Activated naive CD4-positive, alpha-beta T cell treated with anti-CD3 and anti-CD28 coated beads, Interleukin-2, amount 10 ng/mL, durations not matched to agents 7 days and 5 days (primary cell): ENCODE results near the gene TAC4.

Experiments used
- CTCF ChIA-PET: fragments of 350-600 bp; sonication (Branson Sonifier 250); formaldehyde crosslinking; loops from one replicate; lab custom pipeline; 2021; ENCODE audit warnings: antibody characterized with exemption; lab: Charles Lee
- DNase-seq: peaks from one replicate; pipeline ENCODE4 v3.0.0-alpha.2; 2020
- H3K27ac Mint-ChIP-seq: one replicate; pipeline ENCODE4 v1.8.0; 2021; ENCODE audit warnings: mild to moderate bottlenecking, moderate library complexity, mixed read lengths
- H3K27me3 Mint-ChIP-seq: one replicate; pipeline ENCODE4 v1.8.0; 2021; ENCODE audit warnings: mild to moderate bottlenecking, mixed read lengths
- H3K36me3 Mint-ChIP-seq: one replicate; pipeline ENCODE4 v1.8.0; 2021; ENCODE audit warnings: mixed read lengths
- H3K4me1 Mint-ChIP-seq: one replicate; pipeline ENCODE4 v1.8.0; 2021; ENCODE audit warnings: mixed read lengths
- H3K4me3 Mint-ChIP-seq: one replicate; pipeline ENCODE4 v1.8.0; 2021; ENCODE audit warnings: mild to moderate bottlenecking, moderate library complexity, mixed read lengths
- H3K9me3 Mint-ChIP-seq: one replicate; pipeline ENCODE4 v1.8.0; 2021; ENCODE audit warnings: mixed read lengths

TAC4 gene

DNA sequence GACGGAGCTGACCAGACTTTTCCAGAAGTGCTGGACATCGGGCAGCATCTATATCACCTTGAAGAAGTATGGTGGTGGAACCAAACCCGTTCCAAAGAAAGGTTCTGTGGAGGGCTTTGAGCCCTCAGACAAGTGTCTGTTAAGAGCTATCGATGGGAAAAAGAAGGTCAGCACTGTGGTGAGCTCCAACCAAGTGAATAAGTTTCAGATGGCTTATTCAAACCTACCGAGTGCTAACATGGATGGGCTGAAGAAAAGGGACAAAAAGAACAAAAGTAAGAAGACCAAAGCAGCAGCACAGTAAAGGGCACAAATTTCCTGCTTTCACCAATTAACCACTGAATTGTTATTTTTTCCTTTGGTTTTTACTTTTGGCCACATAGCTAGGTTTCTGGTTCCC is 52.5 kb downstream of the TAC4 start:
- DNase-seq, result no peak
- H3K27me3 Mint-ChIP-seq, result no peaks in the 10 kb centered on the region
- H3K27ac Mint-ChIP-seq, result no peak overlapping the region
- no peaks in the 10 kb centered on the region for H3K9me3 Mint-ChIP-seq
- H3K4me3 Mint-ChIP-seq, result no peak overlapping the region
- H3K36me3 Mint-ChIP-seq, result peaks cover 70% of the 10 kb centered on the region
- CTCF ChIA-PET, result interaction anchor here (1.0 kb wide), 1 partner anchor 224 kb away, joined by 3 read pairs; no protein-coding TSS in a partner anchor
- peaks cover 60% of the 10 kb centered on the region for H3K4me1 Mint-ChIP-seq

DNA sequence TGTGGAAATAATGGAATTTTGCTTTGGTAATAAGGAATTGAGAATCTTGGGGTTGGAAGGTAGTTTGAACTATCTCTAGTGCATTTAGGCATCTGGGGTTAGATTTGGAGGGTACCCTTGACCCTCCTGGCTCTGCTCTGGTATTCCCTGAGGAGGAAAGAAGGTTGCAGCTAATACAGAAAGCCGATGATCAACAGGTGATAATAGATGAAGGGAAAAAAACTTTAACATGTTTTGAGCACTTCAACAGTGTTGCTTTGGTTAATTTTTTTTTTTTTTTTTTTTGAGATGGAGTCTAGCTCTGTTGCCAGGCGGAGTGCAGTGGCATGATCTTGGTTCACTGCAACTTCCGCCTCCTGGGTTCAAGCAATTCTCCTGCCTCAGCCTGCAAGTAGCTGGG is 54.6 kb downstream of the TAC4 start:
- Mint-ChIP-seq H3K27me3 (no peaks in the 10 kb centered on the region), H3K27ac (no peak overlapping the region), H3K9me3 (no peaks in the 10 kb centered on the region), H3K4me1 (peaks cover 66% of the 10 kb centered on the region), H3K36me3 (peaks cover 69% of the 10 kb centered on the region), H3K4me3 (no peak overlapping the region)
- no peak for DNase-seq
- CTCF ChIA-PET, result no interaction called here

DNA sequence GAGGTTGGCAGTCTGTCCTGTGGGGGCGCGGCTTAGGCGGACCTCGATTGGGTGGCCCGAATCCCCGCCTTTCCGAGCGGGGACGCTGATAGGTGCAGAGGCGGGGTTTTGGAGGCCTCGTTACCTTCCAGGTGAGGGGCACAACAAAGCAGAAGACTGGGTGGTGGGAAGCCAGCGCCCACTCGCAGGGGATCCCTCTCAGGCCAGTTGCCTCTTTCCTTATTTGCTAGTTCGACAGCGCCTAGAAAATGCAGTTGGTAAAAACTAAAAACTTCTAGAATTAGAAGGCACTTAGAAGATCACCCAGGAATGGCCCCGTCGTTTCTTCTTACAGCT is 58.7 kb downstream of the TAC4 start:
- CTCF ChIA-PET, result interaction anchor here (1.0 kb wide), 1 partner anchor 66 kb away, joined by 3 read pairs; no protein-coding TSS in a partner anchor
- Mint-ChIP-seq H3K9me3 (no peaks in the 10 kb centered on the region), H3K36me3 (peaks cover 42% of the 10 kb centered on the region), H3K27me3 (no peaks in the 10 kb centered on the region), H3K27ac (peak overlapping the region; percentile 97), H3K4me1 (peaks cover 59% of the 10 kb centered on the region), H3K4me3 (peak overlapping the region; percentile 86)
- no peak for DNase-seq

DNA sequence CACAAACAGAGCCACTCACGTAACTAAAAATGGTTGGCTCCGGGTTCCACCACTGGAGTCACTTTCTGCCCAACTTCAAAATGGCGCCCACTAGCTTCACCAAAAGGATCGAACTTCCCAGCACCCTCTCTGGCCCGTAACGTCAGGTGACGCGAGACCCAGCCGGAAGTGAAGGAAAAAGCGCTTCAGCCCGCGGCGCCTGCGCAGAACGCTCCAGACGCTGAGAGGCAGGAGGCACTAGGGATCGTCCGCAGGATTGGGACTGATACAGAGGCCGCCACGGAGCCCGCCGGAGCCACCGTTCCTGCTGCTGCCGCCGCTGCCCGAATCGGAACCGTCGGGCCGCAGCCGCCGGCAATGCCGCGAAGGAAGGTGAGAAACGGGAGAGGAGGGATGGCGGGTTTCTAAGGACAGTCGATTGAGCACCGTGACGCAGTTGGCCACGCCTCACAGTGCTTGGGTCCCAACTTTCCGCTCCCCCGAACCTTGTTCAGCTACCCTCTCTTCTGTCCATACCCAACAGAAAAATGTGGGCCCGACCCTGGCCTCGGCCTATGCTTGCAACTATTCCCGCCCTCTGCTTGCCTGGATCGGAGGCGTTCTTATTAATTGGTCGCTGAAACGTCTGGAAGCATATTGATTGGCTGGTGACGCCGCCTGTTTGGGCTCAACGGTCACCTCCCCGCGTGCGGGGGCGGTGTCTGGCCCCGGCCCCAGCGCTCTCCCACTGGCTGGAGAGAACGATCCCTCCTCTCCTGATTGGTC is 59.2 kb downstream of the TAC4 start, which contains the start of gene KAT7:
KAT7 (plus strand) TSS at position 204 of the 765 bp plus-strand sequence; CDS start at position 358, 154 bp downstream.
- H3K27ac Mint-ChIP-seq, result peak within 1 kb of the TSS; percentile 97
- peaks cover 54% of the 10 kb centered on the region for H3K4me1 Mint-ChIP-seq
- H3K27me3 Mint-ChIP-seq, result no peaks in the 10 kb centered on the region
- peaks cover 42% of the 10 kb centered on the region for H3K36me3 Mint-ChIP-seq
- no peaks in the 10 kb centered on the region for H3K9me3 Mint-ChIP-seq
- peak within 1 kb of the TSS; percentile 86 for H3K4me3 Mint-ChIP-seq
- CTCF ChIA-PET, result interaction anchor here (1.0 to 1.4 kb wide), 3 partner anchors 65 to 82 kb away, joined by 3 to 6 read pairs (median 3); partner anchors contain the start of gene SLC35B1
- DNase-seq, result peak; percentile 99
